ENCODE results near the gene ITGBL1.

ITGBL1 gene

GRCh38 chr13:101488734-101489133 is 36.3 kb downstream of the ITGBL1 start:
- Histone ChIP-seq H3K14ac (ENCODE audit: low read length in 2 of 2) (no peak overlapping the region), H3K4me3 (ENCODE audit: insufficient read depth in 1 of 2, low read depth in 1 of 2, low read length in 2 of 2) (no peak overlapping the region), H4K8ac (ENCODE audit: low read length) (no peak overlapping the region), H3K18ac (ENCODE audit: low read depth in 1 of 2, low read length in 2 of 2) (no peak overlapping the region), H3K9ac (ENCODE audit: low read length) (no peak overlapping the region), H3K27ac (ENCODE audit: low read length, poor library complexity, severe bottlenecking) (no peak overlapping the region), H2BK15ac (ENCODE audit: low read depth, poor library complexity, severe bottlenecking) (no peak overlapping the region), H3K9me3 (ENCODE audit: control insufficient read depth, low read length) (no peaks in the 10 kb centered on the region), H2AFZ (ENCODE audit: low read depth, low read length) (no peak overlapping the region), H2BK5ac (ENCODE audit: low read depth, low read length, poor library complexity, severe bottlenecking) (no peak overlapping the region), H2BK12ac (ENCODE audit: low read length in 2 of 2) (no peak overlapping the region), H3K23ac (ENCODE audit: low read length in 2 of 2) (no peak overlapping the region), H3K4me1 (ENCODE audit: control insufficient read depth, insufficient read depth, low read depth, low read length) (no peaks in the 10 kb centered on the region), H2AK5ac (ENCODE audit: low read length, severe bottlenecking) (no peak overlapping the region), H3K36me3 (ENCODE audit: control insufficient read depth in 1 of 2, insufficient read depth in 2 of 2, low read depth in 1 of 2, low read length in 2 of 2) (no peaks in the 10 kb centered on the region), H3K79me1 (replicated peaks; ENCODE audit: low read length, poor library complexity, severe bottlenecking) (no peaks in the 10 kb centered on the region), H4K91ac (ENCODE audit: low read length) (no peak overlapping the region), H3K4me2 (ENCODE audit: low read length, poor library complexity, severe bottlenecking) (no peak overlapping the region), H3K4ac (ENCODE audit: low read depth in 1 of 2, low read length in 2 of 2) (no peak overlapping the region), H2BK120ac (ENCODE audit: low read depth, low read length) (no peak overlapping the region), H3K27me3 (ENCODE audit: control insufficient read depth in 1 of 2, insufficient read depth in 1 of 2, low read length in 2 of 2) (no peaks in the 10 kb centered on the region)
- WGBS = 100% methylated on average over 1 of the region's 1 CpG
- DNase-seq = no peak

- no peak overlapping the region for H3K4me2 ChIP-seq (ENCODE audit: low read length, poor library complexity, severe bottlenecking)
- H3K36me3 ChIP-seq (ENCODE audit: control insufficient read depth in 1 of 2, insufficient read depth in 2 of 2, low read depth in 1 of 2, low read length in 2 of 2) = no peaks in the 10 kb centered on the region
- no peaks in the 10 kb centered on the region for H3K4me1 ChIP-seq (ENCODE audit: control insufficient read depth, insufficient read depth, low read depth, low read length)
- H2BK12ac ChIP-seq (ENCODE audit: low read length in 2 of 2) = no peak overlapping the region
- no peak overlapping the region for H4K8ac ChIP-seq (ENCODE audit: low read length)
- no peak overlapping the region for H3K9ac ChIP-seq (ENCODE audit: low read length)
- no peak overlapping the region for H2AK5ac ChIP-seq (ENCODE audit: low read length, severe bottlenecking)
- no peak overlapping the region for H3K27ac ChIP-seq (ENCODE audit: low read length, poor library complexity, severe bottlenecking)
- H2BK5ac ChIP-seq (ENCODE audit: low read depth, low read length, poor library complexity, severe bottlenecking) = no peak overlapping the region
- no peak overlapping the region for H2BK15ac ChIP-seq (ENCODE audit: low read depth, poor library complexity, severe bottlenecking)
- peak; percentile 18 for DNase-seq
- H4K91ac ChIP-seq (ENCODE audit: low read length) = no peak overlapping the region
- no peaks in the 10 kb centered on the region for H3K27me3 ChIP-seq (ENCODE audit: control insufficient read depth in 1 of 2, insufficient read depth in 1 of 2, low read length in 2 of 2)
- H2AFZ ChIP-seq (ENCODE audit: low read depth, low read length) = no peak overlapping the region
- no peak overlapping the region for H3K14ac ChIP-seq (ENCODE audit: low read length in 2 of 2)
- no peak overlapping the region for H3K23ac ChIP-seq (ENCODE audit: low read length in 2 of 2)
- H3K4ac ChIP-seq (ENCODE audit: low read depth in 1 of 2, low read length in 2 of 2) = no peak overlapping the region
- no peak overlapping the region for H3K4me3 ChIP-seq (ENCODE audit: insufficient read depth in 1 of 2, low read depth in 1 of 2, low read length in 2 of 2)
- H3K9me3 ChIP-seq (ENCODE audit: control insufficient read depth, low read length) = no peaks in the 10 kb centered on the region
- H3K79me1 ChIP-seq (replicated peaks; ENCODE audit: low read length, poor library complexity, severe bottlenecking) = no peaks in the 10 kb centered on the region
- peak overlapping the region in 1 of 2 experiments; percentile 48 for H3K18ac ChIP-seq (ENCODE audit: low read depth in 1 of 2, low read length in 2 of 2)
- 58% methylated on average over 2 of the region's 3 CpGs for WGBS
- H2BK120ac ChIP-seq (ENCODE audit: low read depth, low read length) = no peak overlapping the region
These were observed 37.3 kb downstream of the ITGBL1 start for GRCh38 chr13:101489643-101490405.

- H2BK120ac ChIP-seq (ENCODE audit: low read depth, low read length) = no peak overlapping the region
- H4K91ac ChIP-seq (ENCODE audit: low read length) = no peak overlapping the region
- H2AFZ ChIP-seq (ENCODE audit: low read depth, low read length) = no peak overlapping the region
- H3K14ac ChIP-seq (ENCODE audit: low read length in 2 of 2) = no peak overlapping the region
- H3K4me3 ChIP-seq (ENCODE audit: insufficient read depth in 1 of 2, low read depth in 1 of 2, low read length in 2 of 2) = no peak overlapping the region
- H3K4ac ChIP-seq (ENCODE audit: low read depth in 1 of 2, low read length in 2 of 2) = no peak overlapping the region
- H3K9me3 ChIP-seq (ENCODE audit: control insufficient read depth, low read length) = no peaks in the 10 kb centered on the region
- no peak overlapping the region for H2BK15ac ChIP-seq (ENCODE audit: low read depth, poor library complexity, severe bottlenecking)
- H3K4me2 ChIP-seq (ENCODE audit: low read length, poor library complexity, severe bottlenecking) = no peak overlapping the region
- peak; percentile 31 for DNase-seq
- H3K79me1 ChIP-seq (replicated peaks; ENCODE audit: low read length, poor library complexity, severe bottlenecking) = no peaks in the 10 kb centered on the region
- H4K8ac ChIP-seq (ENCODE audit: low read length) = no peak overlapping the region
- no peaks in the 10 kb centered on the region for H3K36me3 ChIP-seq (ENCODE audit: control insufficient read depth in 1 of 2, insufficient read depth in 2 of 2, low read depth in 1 of 2, low read length in 2 of 2)
- H3K27ac ChIP-seq (ENCODE audit: low read length, poor library complexity, severe bottlenecking) = no peak overlapping the region
- no peak overlapping the region for H2AK5ac ChIP-seq (ENCODE audit: low read length, severe bottlenecking)
- no peak overlapping the region for H2BK12ac ChIP-seq (ENCODE audit: low read length in 2 of 2)
- no peak overlapping the region for H3K23ac ChIP-seq (ENCODE audit: low read length in 2 of 2)
- no peaks in the 10 kb centered on the region for H3K27me3 ChIP-seq (ENCODE audit: control insufficient read depth in 1 of 2, insufficient read depth in 1 of 2, low read length in 2 of 2)
- H2BK5ac ChIP-seq (ENCODE audit: low read depth, low read length, poor library complexity, severe bottlenecking) = no peak overlapping the region
- H3K9ac ChIP-seq (ENCODE audit: low read length) = no peak overlapping the region
- H3K18ac ChIP-seq (ENCODE audit: low read depth in 1 of 2, low read length in 2 of 2) = no peak overlapping the region
- H3K4me1 ChIP-seq (ENCODE audit: control insufficient read depth, insufficient read depth, low read depth, low read length) = no peaks in the 10 kb centered on the region
These were observed 38.0 kb downstream of the ITGBL1 start for GRCh38 chr13:101490406-101491015.

- DNase-seq = no peak
- 98% methylated on average over 3 of the region's 3 CpGs for WGBS
- no peak overlapping the region for H3K9ac ChIP-seq (ENCODE audit: low read length)
- H2BK15ac ChIP-seq (ENCODE audit: low read depth, poor library complexity, severe bottlenecking) = no peak overlapping the region
- no peaks in the 10 kb centered on the region for H3K9me3 ChIP-seq (ENCODE audit: control insufficient read depth, low read length)
- peak overlapping the region in 1 of 2 experiments; percentile 21 for H3K4me3 ChIP-seq (ENCODE audit: insufficient read depth in 1 of 2, low read depth in 1 of 2, low read length in 2 of 2)
- H3K27me3 ChIP-seq (ENCODE audit: control insufficient read depth in 1 of 2, insufficient read depth in 1 of 2, low read length in 2 of 2) = no peaks in the 10 kb centered on the region
- no peak overlapping the region for H4K91ac ChIP-seq (ENCODE audit: low read length)
- no peak overlapping the region for H3K23ac ChIP-seq (ENCODE audit: low read length in 2 of 2)
- H3K79me1 ChIP-seq (replicated peaks; ENCODE audit: low read length, poor library complexity, severe bottlenecking) = no peaks in the 10 kb centered on the region
- H2BK12ac ChIP-seq (ENCODE audit: low read length in 2 of 2) = no peak overlapping the region
- H2AK5ac ChIP-seq (ENCODE audit: low read length, severe bottlenecking) = no peak overlapping the region
- H3K18ac ChIP-seq (ENCODE audit: low read depth in 1 of 2, low read length in 2 of 2) = no peak overlapping the region
- no peak overlapping the region for H3K27ac ChIP-seq (ENCODE audit: low read length, poor library complexity, severe bottlenecking)
- no peak overlapping the region for H4K8ac ChIP-seq (ENCODE audit: low read length)
- no peaks in the 10 kb centered on the region for H3K36me3 ChIP-seq (ENCODE audit: control insufficient read depth in 1 of 2, insufficient read depth in 2 of 2, low read depth in 1 of 2, low read length in 2 of 2)
- H3K14ac ChIP-seq (ENCODE audit: low read length in 2 of 2) = no peak overlapping the region
- no peak overlapping the region for H2BK120ac ChIP-seq (ENCODE audit: low read depth, low read length)
- H3K4me1 ChIP-seq (ENCODE audit: control insufficient read depth, insufficient read depth, low read depth, low read length) = no peaks in the 10 kb centered on the region
- no peak overlapping the region for H2AFZ ChIP-seq (ENCODE audit: low read depth, low read length)
- no peak overlapping the region for H3K4ac ChIP-seq (ENCODE audit: low read depth in 1 of 2, low read length in 2 of 2)
- H3K4me2 ChIP-seq (ENCODE audit: low read length, poor library complexity, severe bottlenecking) = no peak overlapping the region
- H2BK5ac ChIP-seq (ENCODE audit: low read depth, low read length, poor library complexity, severe bottlenecking) = no peak overlapping the region
These were observed 39.9 kb downstream of the ITGBL1 start for GRCh38 chr13:101492251-101492910.
